ENCODE results near the gene BAG1. TPM values are rescaled to one million over a fixed set of nuclear protein-coding genes. Genes with fewer than 3 reads are reported as not detected.

Gene BAG1
- total and polyA plus RNA-seq, 2 of the 13 experiments (the other 11 are each of a cell fraction or from before 2014, with no cell fraction given), result 23.1 to 59.5 TPM

- TF ChIP-seq NRL (CRISPR knock-in tag; IDR thresholded peaks at IDR 0.05; ENCODE audit: borderline replicate concordance) (no peak), AKAP8 (CRISPR knock-in tag; IDR thresholded peaks at IDR 0.05) (no peak), SMC3 (IDR thresholded peaks at IDR 0.05; ENCODE audit: low read length) (peak; percentile 76), TFAP4 (IDR thresholded peaks at IDR 0.05; ENCODE audit: borderline replicate concordance, low read depth) (peak; percentile 64; the same call in 1 of the 2 replicates), ZNF362 (CRISPR knock-in tag; IDR thresholded peaks at IDR 0.05; ENCODE audit: borderline replicate concordance) (no peak), FOXA3 (CRISPR knock-in tag; IDR thresholded peaks at IDR 0.05) (0 out of 2 replicates have a peak, but pooled peaks have one; percentile 16)
- TF ChIP-seq, protein P1, sequence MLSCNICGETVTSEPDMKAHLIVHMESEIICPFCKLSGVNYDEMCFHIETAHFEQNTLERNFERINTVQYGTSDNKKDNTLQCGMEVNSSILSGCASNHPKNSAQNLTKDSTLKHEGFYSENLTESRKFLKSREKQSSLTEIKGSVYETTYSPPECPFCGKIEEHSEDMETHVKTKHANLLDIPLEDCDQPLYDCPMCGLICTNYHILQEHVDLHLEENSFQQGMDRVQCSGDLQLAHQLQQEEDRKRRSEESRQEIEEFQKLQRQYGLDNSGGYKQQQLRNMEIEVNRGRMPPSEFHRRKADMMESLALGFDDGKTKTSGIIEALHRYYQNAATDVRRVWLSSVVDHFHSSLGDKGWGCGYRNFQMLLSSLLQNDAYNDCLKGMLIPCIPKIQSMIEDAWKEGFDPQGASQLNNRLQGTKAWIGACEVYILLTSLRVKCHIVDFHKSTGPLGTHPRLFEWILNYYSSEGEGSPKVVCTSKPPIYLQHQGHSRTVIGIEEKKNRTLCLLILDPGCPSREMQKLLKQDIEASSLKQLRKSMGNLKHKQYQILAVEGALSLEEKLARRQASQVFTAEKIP (CRISPR knock-in tag; IDR thresholded peaks at IDR 0.05; ENCODE audit: borderline replicate concordance), result no peak
Measured at GRCh38 chr9:33287087-33287490, 22.6 kb upstream of the BAG1 start (continued).

GRCh38 chr9:33285502-33285901 is 21.0 kb upstream of the BAG1 start:
- 72% methylated on average over 5 of the region's 5 CpGs for WGBS (ENCODE audit: low lambda C conversion rate)
- ATAC-seq (no peak), DNase-seq (ENCODE audit: low spot score) (no peak), FAIRE-seq (no peak)
- CTCF ChIA-PET (ENCODE audit: low intra/inter-chr PET ratio, low total read pairs), result no interaction called here
- POLR2A ChIA-PET, result no interaction called here
- Histone ChIP-seq H3K4me1 (ENCODE audit: insufficient read depth, low read length) (peaks cover 17% of the 10 kb centered on the region; the same call in 1 of the 2 replicates), H3K79me2 (ENCODE audit: insufficient read depth, low read length) (peaks cover 2% of the 10 kb centered on the region), H2AFZ (ENCODE audit: low read length) (no peak overlapping the region), H3K27ac (ENCODE audit: extremely low read length, insufficient read depth, low read length) (no peak overlapping the region), H3K27me3 (ENCODE audit: control insufficient read depth in 1 of 2, insufficient read depth in 2 of 2, low read length in 2 of 2) (no peaks in the 10 kb centered on the region), H4K20me1 (ENCODE audit: insufficient read depth, low read length) (no peaks in the 10 kb centered on the region), H3K4me2 (ENCODE audit: low read depth, low read length) (no peak overlapping the region), H3K4me3 (replicated peaks in 1 of 3; ENCODE audit: insufficient read depth in 1 of 3, low read depth in 2 of 3, low read length in 3 of 3) (no peak overlapping the region), H3K36me3 (replicated peaks in 1 of 2; ENCODE audit: control insufficient read depth in 1 of 2, insufficient read depth in 2 of 2, low read length in 2 of 2) (peaks cover 0 to 9% of the 10 kb centered on the region in 2 experiments; a peak in 2 of 5 replicates), H3K9ac (ENCODE audit: insufficient read depth, low read depth, low read length) (no peak overlapping the region), H3K9me3 (ENCODE audit: low read length) (no peaks in the 10 kb centered on the region)
- in situ Hi-C loops (cut with HindIII; ENCODE audit: extremely low pct_ligation_motif_present, low pct_unique_long_range_greater_than_20kb) (no loop called here), intact Hi-C loops (cut with micrococcal nuclease; ENCODE audit: unreplicated experiment) (loop anchor here (5.0 kb wide), 1 partner anchor 37 kb away; no protein-coding TSS in a partner anchor)
- no TSS peak for BruUV-seq (replicated peaks)
- TF ChIP-seq ZMYM3 (CRISPR knock-in tag; IDR thresholded peaks at IDR 0.05) (no peak), CEBPB (IDR thresholded peaks at IDR 0.05; ENCODE audit: borderline replicate concordance, low read depth, low read length) (peak; percentile 67), ZNF607 (CRISPR knock-in tag; IDR thresholded peaks at IDR 0.05; ENCODE audit: borderline replicate concordance) (no peak), ZSCAN31 (CRISPR knock-in tag; IDR thresholded peaks at IDR 0.05; ENCODE audit: low read depth) (no peak)
- TF ChIP-seq, protein P2, sequence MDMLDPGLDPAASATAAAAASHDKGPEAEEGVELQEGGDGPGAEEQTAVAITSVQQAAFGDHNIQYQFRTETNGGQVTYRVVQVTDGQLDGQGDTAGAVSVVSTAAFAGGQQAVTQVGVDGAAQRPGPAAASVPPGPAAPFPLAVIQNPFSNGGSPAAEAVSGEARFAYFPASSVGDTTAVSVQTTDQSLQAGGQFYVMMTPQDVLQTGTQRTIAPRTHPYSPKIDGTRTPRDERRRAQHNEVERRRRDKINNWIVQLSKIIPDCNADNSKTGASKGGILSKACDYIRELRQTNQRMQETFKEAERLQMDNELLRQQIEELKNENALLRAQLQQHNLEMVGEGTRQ (IDR thresholded peaks at IDR 0.05; ENCODE audit: low read depth, low read length), result no peak
- TF ChIP-seq, protein P2 (CRISPR knock-in tag; IDR thresholded peaks at IDR 0.05; ENCODE audit: borderline replicate concordance), result no peak
- TF ChIP-seq, protein P3, sequence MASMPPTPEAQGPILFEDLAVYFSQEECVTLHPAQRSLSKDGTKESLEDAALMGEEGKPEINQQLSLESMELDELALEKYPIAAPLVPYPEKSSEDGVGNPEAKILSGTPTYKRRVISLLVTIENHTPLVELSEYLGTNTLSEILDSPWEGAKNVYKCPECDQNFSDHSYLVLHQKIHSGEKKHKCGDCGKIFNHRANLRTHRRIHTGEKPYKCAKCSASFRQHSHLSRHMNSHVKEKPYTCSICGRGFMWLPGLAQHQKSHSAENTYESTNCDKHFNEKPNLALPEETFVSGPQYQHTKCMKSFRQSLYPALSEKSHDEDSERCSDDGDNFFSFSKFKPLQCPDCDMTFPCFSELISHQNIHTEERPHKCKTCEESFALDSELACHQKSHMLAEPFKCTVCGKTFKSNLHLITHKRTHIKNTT (CRISPR knock-in tag; IDR thresholded peaks at IDR 0.05), result no peak

Data from HepG2 (cell line).